ENCODE results near the gene MYOM3. TPM values are rescaled to one million over a fixed set of nuclear protein-coding genes. Genes with fewer than 3 reads are reported as not detected.

The MYOM3 gene
- total RNA-seq, 3 donors from 2014 or later (not counting 1 experiment from before 2014, with no cell fraction given): 0.08 TPM; not detected in 2

GRCh38 chr1:24101796-24102586 is 9.9 kb downstream of the MYOM3 start:
- H3K27ac Mint-ChIP-seq: no peak overlapping the region
- no peak overlapping the region for H3K4me3 Mint-ChIP-seq
- WGBS (ENCODE audit: insufficient coverage): 84% methylated on average over 9 of the region's 9 CpGs
- H3K9me3 ChIP-seq (ENCODE audit: control insufficient read depth, insufficient read depth, low read length): no peaks in the 10 kb centered on the region
- no peaks in the 10 kb centered on the region for H3K27me3 ChIP-seq (ENCODE audit: control insufficient read depth, insufficient read depth, low read length)
- no peaks in the 10 kb centered on the region for H3K4me1 ChIP-seq (ENCODE audit: control insufficient read depth, insufficient read depth, low read length)
- H3K4me1 Mint-ChIP-seq: no peaks in the 10 kb centered on the region
- ATAC-seq: no peak
- no peaks in the 10 kb centered on the region for H3K36me3 ChIP-seq (ENCODE audit: control insufficient read depth, insufficient read depth, low read length)
- no peaks in the 10 kb centered on the region for H3K27me3 Mint-ChIP-seq (ENCODE audit: low read depth in 2 of 2)
- DNase-seq: no peak
- TF ChIP-seq, protein P1, sequence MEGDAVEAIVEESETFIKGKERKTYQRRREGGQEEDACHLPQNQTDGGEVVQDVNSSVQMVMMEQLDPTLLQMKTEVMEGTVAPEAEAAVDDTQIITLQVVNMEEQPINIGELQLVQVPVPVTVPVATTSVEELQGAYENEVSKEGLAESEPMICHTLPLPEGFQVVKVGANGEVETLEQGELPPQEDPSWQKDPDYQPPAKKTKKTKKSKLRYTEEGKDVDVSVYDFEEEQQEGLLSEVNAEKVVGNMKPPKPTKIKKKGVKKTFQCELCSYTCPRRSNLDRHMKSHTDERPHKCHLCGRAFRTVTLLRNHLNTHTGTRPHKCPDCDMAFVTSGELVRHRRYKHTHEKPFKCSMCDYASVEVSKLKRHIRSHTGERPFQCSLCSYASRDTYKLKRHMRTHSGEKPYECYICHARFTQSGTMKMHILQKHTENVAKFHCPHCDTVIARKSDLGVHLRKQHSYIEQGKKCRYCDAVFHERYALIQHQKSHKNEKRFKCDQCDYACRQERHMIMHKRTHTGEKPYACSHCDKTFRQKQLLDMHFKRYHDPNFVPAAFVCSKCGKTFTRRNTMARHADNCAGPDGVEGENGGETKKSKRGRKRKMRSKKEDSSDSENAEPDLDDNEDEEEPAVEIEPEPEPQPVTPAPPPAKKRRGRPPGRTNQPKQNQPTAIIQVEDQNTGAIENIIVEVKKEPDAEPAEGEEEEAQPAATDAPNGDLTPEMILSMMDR (IDR thresholded peaks at IDR 0.05): no peak
- no peak overlapping the region for H3K27ac ChIP-seq (ENCODE audit: low read length)
- H3K36me3 Mint-ChIP-seq: no peaks in the 10 kb centered on the region
- no peaks in the 10 kb centered on the region for H3K9me3 Mint-ChIP-seq
- H3K4me3 ChIP-seq (ENCODE audit: low read length): no peak overlapping the region
- intact Hi-C loops (cut with micrococcal nuclease): no loop called here

DNA sequence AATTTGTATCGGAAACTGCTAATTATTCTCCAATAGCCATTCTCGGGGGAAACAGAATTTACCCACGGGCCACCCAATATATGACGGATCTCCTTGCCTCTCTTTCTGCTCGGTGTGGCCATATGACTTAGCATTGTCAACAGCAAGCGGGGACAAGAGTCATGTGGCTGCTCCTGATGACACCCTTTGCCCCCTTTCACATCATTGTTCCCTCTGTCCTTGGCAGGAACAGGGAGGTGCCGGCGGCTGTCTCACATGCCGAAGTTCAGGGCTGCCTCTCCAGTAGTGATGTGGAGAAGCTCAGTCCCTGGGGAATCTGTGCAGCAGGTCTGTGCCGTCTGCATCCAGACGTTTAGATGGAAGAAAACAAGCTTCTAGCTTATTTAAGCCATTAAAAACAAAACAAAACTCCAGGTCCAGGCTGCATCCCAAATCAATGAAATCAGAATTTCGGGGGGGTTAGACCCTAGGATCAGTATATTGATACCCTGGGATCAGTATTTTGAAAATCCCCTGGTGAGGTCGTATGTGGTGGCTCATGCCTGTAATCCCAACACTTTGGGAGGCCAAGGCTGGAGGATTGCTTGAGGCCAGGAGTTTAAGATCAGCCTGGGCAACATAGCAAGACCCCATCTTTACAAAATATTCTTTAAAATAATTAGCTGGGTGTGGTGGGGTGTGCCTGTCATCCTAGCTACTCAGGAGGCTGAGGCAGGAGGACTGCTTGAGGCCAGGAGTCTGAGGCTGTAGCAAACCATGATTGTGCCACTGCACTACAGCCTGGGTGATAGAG is 10.8 kb downstream of the MYOM3 start:
- Mint-ChIP-seq H3K27ac (no peak overlapping the region), H3K27me3 (ENCODE audit: low read depth in 2 of 2) (peaks cover 1 to 2% of the 10 kb centered on the region in 2 donors), H3K4me3 (no peak overlapping the region), H3K4me1 (peaks cover 0 to under 1% of the 10 kb centered on the region in 2 donors), H3K9me3 (no peaks in the 10 kb centered on the region), H3K36me3 (no peaks in the 10 kb centered on the region)
- DNase-seq (no peak), ATAC-seq (no peak)
- H3K27ac ChIP-seq (ENCODE audit: low read length): no peak overlapping the region
- no peak overlapping the region for H3K4me3 ChIP-seq (ENCODE audit: low read length)
- 83% methylated on average over 13 of the region's 13 CpGs for WGBS (ENCODE audit: insufficient coverage)
- H3K4me1 ChIP-seq (ENCODE audit: control insufficient read depth, insufficient read depth, low read length): no peaks in the 10 kb centered on the region
- H3K9me3 ChIP-seq (ENCODE audit: control insufficient read depth, insufficient read depth, low read length): no peaks in the 10 kb centered on the region
- intact Hi-C loops (cut with micrococcal nuclease): no loop called here
- H3K27me3 ChIP-seq (ENCODE audit: control insufficient read depth, insufficient read depth, low read length): no peaks in the 10 kb centered on the region
- H3K36me3 ChIP-seq (ENCODE audit: control insufficient read depth, insufficient read depth, low read length): no peaks in the 10 kb centered on the region
- TF ChIP-seq, protein P1 (IDR thresholded peaks at IDR 0.05): no peak

- TF ChIP-seq, protein P1 (IDR thresholded peaks at IDR 0.05): no peak
- WGBS (ENCODE audit: insufficient coverage): 85% methylated on average over 10 of the region's 12 CpGs
- intact Hi-C loops (cut with micrococcal nuclease): no loop called here
- DNase-seq (no peak), ATAC-seq (no peak)
- Histone ChIP-seq H3K27me3 (ENCODE audit: control insufficient read depth, insufficient read depth, low read length) (no peaks in the 10 kb centered on the region), H3K27ac (ENCODE audit: low read length) (no peak overlapping the region), H3K36me3 (ENCODE audit: control insufficient read depth, insufficient read depth, low read length) (no peaks in the 10 kb centered on the region), H3K4me1 (ENCODE audit: control insufficient read depth, insufficient read depth, low read length) (no peaks in the 10 kb centered on the region), H3K4me3 (ENCODE audit: low read length) (no peak overlapping the region), H3K9me3 (ENCODE audit: control insufficient read depth, insufficient read depth, low read length) (no peaks in the 10 kb centered on the region)
- Mint-ChIP-seq H3K27me3 (ENCODE audit: low read depth in 2 of 2) (peaks cover 6 to 7% of the 10 kb centered on the region in 2 donors), H3K9me3 (no peaks in the 10 kb centered on the region), H3K4me1 (peaks cover 0 to 4% of the 10 kb centered on the region in 2 donors), H3K27ac (no peak overlapping the region), H3K4me3 (no peak overlapping the region), H3K36me3 (no peaks in the 10 kb centered on the region)
Observed at GRCh38 chr1:24098943-24099638, 12.8 kb downstream of the MYOM3 start.
